GM18498 (cell line): ENCODE data around the gene TOGARAM2.
"Not testable (repeated sequence)": the region's sequence is repeated elsewhere in the genome, so short reads cannot be mapped to it uniquely, and the experiment has no call there.

Experiments
- ATAC-seq: cut with Tn5 transposase; IDR thresholded peaks from one replicate; pipeline ENCODE4 v1.9.1; 2021; ENCODE audit warnings: mild to moderate bottlenecking, moderate library complexity; ENCODE audit not compliant: unreplicated experiment

Gene TOGARAM2

GRCh38 chr2:28976584-28976983, 4.5 kb upstream of the TOGARAM2 start:
- ATAC-seq: no peak

- no peak for ATAC-seq
Observed at GRCh38 chr2:28977176-28977875, 3.8 kb upstream of the TOGARAM2 start.

- ATAC-seq: not testable (repeated sequence)
Observed at GRCh38 chr2:28978001-28978400, 3.1 kb upstream of the TOGARAM2 start.

DNA sequence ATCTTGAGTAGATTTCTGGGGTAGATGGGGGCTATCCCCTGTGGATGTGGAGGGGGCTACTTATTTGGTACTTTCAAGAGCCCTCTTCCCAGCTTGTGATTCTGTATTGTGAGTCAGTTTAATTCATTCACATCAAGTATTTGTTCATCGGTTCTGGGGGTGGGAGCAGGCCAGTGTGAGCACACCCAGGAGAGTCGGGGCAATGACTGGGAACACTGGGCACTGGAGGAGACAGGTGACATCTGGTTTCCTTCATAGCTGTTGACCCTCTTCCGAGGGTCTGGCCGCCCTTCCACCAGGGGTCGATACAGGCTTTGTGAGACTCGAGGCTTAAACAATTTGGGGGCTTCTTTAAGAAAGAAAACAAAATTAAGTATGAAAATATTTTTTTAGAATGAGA, 2.5 kb upstream of the TOGARAM2 start:
- no peak for ATAC-seq

DNA sequence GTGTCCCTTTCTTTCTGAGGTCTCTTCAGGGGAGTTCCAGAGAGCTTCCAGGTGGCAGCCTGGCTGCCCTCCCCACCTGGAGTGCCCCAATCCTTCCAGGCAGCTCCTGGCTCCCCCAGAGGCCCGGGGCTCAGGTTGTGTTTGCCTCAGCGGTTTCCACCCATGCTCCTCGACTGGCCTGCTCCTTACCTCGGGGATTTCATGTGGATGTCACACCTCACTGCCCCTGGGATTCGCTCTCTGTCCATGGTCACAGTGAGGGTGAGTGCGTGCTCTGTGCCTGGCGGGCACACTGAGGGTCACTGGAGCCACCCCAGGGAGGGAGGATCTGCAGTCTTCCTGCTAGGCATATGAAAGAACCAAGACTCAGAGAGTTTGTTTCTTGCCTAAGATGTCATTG, 2.1 kb upstream of the TOGARAM2 start:
- no peak for ATAC-seq

GRCh38 chr2:28979576-28980366, 1.3 kb upstream of the TOGARAM2 start:
- no peak for ATAC-seq

DNA sequence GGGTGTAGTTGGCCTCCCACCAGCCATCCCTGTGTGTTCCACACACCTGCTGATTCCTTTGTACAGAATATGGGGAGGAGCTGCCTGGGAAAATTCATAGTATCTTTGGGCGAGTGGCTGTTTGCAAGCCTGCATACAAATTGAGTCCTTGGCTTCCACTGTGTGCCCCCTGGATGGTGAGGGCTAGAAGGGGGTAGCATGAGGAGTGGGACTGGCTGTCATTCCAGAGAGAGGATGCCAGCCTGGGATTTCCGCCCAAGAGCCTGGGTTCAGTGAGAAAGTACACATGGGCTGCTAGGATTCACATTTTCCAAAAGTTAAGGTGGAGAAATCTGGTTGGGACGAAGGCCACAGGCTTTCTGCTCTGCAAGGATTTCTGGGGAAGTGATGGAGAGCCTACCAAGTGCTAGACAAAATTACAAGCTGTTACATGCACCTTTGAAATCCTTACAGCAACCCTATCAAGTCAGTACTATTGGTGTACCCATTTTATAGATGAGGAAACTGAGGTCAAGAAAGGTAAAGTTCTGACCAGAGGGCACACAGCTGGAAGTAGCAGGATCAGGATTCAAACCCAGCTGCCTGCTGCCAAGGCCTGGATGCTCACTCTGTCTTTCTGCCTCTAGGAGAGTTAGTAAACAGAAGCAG, 606 bp upstream of the TOGARAM2 start:
- no peak for ATAC-seq

DNA sequence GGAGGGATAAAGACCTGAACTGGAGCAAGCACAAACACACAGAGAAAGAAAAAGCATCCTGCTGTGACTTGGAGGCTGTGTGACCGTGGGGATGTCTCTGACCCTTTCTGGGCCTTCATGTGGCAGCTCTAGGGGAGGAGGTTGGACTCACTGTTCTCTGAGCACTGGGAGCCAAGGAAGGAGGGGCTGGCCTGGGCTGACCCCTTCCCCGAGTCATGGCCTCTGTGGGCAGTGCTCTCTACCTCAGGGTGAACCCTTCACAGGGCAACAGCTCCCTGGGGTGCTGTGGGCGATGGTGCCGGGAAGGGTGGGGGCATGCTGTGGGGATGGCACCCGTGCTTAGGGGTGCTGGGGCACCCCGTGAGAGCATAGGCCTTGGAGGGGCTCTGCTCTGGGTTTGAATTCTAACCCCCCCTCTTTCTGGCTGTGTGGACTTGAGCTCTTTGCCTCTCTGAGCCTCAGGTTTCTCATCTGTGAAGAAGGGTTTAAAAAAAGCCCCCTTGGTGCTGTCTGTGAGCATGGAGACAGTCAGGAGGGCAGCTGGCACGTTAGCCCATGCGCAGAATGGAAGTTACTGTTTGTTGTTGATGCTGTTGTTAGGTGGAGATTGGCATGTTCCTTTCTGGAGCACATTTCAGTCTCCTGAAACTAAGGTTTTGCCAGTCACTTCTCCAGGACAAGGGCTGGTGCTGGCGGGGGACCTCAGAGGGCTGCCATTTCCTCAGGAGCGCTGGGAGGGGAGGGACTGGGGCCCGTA, 700 bp downstream of the TOGARAM2 start:
- no peak for ATAC-seq

DNA sequence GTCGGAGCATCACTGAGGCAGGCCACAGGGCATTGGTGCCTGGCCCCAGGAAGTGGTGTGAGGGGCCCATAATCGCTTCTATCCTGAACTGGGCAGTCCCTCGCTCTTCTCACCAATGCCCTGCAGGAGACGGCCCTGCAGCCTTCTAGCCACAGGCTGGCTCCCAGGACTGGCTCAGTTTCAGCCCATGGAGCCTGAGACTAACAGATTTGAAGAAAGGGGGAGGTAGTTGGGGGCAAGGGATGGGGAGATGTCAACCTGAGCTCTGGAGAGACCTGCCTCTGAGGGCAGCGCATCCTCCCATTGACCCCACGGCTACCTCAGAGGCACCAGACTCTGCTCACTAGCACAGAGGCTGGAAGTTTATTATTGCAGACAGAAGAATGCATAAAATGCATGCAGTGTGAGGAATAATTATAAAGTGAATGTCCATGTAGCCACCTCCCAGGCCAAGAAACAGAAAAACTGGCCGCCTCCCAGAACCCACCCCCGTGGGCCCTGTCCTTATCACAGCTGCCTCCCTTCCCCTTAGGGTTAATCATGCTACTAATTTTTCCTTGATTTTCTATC, 1.4 kb downstream of the TOGARAM2 start:
- ATAC-seq: no peak

DNA sequence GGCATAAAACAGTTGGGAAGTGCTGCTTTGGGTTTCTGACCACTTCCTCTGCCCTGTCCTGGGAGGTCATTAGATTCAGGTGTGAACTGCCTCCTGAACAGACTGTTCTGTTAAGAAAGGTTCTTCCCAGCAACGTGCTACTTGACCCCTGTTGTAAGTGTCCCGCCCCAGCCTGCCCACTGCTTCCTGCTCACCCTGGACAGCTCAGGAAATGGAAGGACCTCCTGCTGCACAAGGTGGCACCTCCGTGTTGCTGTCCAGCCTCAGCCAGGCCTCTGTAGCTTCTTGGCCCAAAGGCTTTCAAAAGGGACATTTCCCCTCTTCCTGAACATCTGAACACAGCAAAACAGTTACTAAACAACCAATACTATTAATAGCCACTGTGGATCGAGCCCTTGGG, 5.3 kb downstream of the TOGARAM2 start:
- ATAC-seq: no peak

GRCh38 chr2:28989973-28990372, 8.9 kb downstream of the TOGARAM2 start:
- no peak for ATAC-seq

- no peak for ATAC-seq
Observed at GRCh38 chr2:28990445-28990844, 9.3 kb downstream of the TOGARAM2 start.

GRCh38 chr2:28991021-28991420, 9.9 kb downstream of the TOGARAM2 start:
- no peak for ATAC-seq

DNA sequence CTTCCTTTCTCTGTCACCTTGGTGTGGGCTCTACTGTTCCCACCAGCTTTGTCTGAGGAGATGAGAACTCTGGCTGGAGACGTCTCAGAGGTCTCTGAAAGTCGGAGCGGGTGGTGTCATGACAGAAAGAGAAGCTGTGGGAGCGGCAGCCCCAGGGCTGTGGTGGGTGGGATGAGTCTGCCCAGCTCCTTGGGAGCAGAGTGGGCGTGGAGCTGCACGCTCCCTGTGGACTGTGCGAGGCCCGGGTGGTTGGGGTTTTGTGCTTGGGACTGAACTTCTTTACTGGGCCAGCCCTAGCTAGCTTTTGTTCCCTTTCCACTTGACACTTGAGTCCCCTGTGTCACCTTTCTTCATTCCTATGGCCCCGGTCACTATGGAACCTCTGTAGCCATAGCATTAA, 10.4 kb downstream of the TOGARAM2 start:
- no peak for ATAC-seq

DNA sequence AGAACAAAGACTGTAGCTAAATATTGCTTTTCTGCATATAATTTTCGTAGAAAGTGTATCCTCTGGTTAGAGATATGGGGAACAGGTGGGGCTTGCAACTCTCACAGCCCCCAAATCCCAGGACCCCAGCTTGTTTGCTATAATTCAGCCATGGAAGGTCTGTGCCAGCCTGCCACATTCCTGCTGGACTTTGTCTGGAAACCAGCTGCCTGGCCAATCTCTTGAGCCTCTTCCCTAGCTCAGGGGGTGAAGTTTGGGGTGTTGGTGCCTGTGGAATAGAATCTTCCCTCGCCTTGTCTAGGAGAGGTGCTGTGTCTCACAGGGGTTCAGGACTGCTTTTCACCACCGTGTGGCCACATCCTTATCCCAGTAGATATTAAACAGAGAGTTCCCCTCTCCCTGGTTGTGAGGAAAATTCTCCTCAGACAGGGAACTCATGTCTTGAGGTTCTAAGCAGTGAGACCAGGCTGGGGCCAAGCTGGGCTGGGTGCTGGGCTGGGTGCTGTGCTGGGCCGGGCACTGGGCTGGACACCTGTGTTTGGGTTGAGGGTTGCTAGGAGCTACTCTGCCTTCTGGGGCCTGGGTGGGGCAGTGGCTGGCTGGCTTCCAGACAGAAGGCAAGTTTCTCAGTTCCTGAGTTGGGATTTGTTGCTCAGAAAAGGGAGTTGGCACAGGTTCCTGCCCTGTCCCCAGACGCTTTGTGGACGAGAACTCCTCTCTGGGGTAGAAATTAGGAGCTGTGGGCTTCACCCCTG, 12.3 kb downstream of the TOGARAM2 start:
- ATAC-seq: no peak

DNA sequence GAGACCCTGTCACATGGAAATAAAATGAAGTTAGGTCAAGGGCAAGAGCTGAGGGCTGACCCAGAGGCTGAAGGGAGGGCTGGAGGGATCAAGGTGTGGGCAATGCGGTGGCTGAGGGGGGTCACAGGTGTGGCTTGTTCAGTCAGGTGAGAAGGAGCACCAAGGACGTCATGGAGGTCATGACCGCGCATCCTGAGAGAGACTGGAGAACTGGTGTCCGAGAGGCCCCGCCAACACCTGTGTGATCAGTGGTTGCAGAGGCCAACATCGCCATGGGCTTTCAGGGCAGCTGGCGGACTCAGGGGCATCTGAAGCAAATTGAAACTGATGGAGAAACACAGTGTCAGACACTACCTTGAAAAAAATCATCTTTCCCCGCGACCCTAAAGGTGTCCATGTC, 13.0 kb downstream of the TOGARAM2 start:
- ATAC-seq: no peak

DNA sequence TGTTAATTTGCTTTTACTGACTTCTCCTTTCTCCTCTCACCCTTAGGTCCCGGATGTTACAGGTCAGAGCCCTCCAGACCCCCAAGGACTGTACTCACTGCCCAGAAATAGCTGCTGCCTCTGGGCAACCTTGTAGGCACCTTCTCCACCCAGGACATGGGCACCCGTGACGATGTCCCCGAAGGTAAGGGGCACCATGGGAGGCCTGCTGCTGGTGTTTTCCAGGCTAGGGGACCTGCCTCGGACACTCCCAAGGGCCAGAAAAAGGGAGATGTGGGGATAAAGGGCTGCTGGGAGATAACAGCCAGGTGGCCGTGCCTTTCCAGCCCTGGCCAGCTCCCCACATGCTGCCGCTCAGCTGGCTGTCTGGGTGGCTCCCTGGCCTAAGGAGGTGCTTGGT, 13.6 kb downstream of the TOGARAM2 start:
- ATAC-seq: no peak

- ATAC-seq: no peak
Observed at GRCh38 chr2:28995765-28996750, 15.0 kb downstream of the TOGARAM2 start.

- no peak for ATAC-seq
Observed at GRCh38 chr2:28997237-28997846, 16.2 kb downstream of the TOGARAM2 start.
